ENCODE measurements around the gene C1orf210. TPM values are rescaled to one million over a fixed set of nuclear protein-coding genes. Genes with fewer than 3 reads are reported as not detected.

Gene C1orf210
- total RNA-seq, 4 donors from 2014 or later = 0.27 TPM; not detected in 3

DNA sequence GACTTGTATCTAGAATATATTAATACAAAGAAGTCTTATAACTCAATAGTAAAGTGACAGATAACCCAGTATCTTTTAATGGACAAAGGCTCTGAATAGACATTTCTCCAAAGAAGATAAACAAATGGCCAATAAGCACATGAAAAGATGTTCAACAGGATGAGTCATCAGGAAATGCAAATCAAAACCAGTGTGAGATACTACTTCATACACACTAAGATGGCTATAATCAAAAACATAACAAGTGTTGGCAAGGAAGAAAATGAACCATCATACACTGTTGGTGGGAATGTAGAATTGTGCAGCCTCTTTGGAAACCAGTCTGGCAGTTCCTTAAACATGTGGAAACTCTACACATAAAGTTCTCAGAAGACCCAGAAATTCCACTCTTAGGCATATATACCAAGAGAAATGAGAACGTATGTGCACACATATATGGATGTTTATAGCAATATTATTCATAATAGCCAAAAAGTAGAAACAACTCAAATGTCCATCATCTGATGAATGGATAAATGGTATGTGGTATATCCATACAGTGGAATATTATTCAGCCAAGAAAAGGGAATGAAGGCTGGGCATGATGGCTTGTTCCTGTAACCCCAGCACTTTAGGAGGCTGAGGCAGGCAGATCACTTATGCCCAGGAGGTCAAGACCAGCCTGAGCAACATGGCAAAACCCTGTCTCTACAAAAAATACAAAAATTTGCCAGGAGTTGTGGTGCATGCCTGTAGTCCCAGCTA is 42.3 kb upstream of the C1orf210 start:
- Histone ChIP-seq H3K4me3 (no peak overlapping the region), H3K4me1 (peaks cover 0 to 8% (median 3%) of the 10 kb centered on the region in 3 donors), H3K27me3 (no peaks in the 10 kb centered on the region), H3K36me3 (no peaks in the 10 kb centered on the region), H3K9me3 (peaks cover 0 to 28% (median 0%) of the 10 kb centered on the region in 3 donors), H3K27ac (no peak overlapping the region)
- WGBS, 2 donors (ENCODE audit: low coverage in 1 of 2) = 71 to 89% methylated on average over 1 of the region's 1 CpG
- no peak for TF ChIP-seq POLR2AphosphoS5 (IDR thresholded peaks at IDR 0.05)
- TF ChIP-seq, protein P1, sequence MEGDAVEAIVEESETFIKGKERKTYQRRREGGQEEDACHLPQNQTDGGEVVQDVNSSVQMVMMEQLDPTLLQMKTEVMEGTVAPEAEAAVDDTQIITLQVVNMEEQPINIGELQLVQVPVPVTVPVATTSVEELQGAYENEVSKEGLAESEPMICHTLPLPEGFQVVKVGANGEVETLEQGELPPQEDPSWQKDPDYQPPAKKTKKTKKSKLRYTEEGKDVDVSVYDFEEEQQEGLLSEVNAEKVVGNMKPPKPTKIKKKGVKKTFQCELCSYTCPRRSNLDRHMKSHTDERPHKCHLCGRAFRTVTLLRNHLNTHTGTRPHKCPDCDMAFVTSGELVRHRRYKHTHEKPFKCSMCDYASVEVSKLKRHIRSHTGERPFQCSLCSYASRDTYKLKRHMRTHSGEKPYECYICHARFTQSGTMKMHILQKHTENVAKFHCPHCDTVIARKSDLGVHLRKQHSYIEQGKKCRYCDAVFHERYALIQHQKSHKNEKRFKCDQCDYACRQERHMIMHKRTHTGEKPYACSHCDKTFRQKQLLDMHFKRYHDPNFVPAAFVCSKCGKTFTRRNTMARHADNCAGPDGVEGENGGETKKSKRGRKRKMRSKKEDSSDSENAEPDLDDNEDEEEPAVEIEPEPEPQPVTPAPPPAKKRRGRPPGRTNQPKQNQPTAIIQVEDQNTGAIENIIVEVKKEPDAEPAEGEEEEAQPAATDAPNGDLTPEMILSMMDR (IDR thresholded peaks at IDR 0.05) = no peak
- no peak for TF ChIP-seq EP300 (IDR thresholded peaks at IDR 0.05)
- TF ChIP-seq POLR2A (IDR thresholded peaks at IDR 0.05) = no peak
- no peak for ATAC-seq

DNA sequence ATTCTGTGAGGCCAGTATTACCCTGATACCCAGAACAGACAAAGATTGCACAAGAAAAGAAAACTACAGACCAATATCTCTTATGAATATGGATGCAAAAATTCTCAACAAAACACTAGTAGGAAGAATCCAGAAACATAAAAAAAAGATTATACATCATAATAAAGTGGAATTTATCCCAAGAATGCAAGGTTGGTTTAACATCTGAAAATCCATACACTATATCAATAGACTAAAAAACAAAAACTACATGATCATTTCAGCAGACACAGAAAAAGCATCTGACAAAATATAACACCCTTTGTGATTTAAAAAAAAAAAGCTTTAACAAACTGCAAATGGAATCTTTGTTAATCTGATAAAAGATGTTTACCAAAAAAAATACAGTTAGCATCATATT is 40.0 kb upstream of the C1orf210 start:
- Histone ChIP-seq H3K27me3 (no peaks in the 10 kb centered on the region), H3K36me3 (no peaks in the 10 kb centered on the region), H3K4me1 (peaks cover 0 to 8% (median 2%) of the 10 kb centered on the region in 3 donors), H3K4me3 (no peak overlapping the region), H3K9me3 (peaks cover 0 to 28% (median 0%) of the 10 kb centered on the region in 3 donors), H3K27ac (no peak overlapping the region)
- TF ChIP-seq POLR2AphosphoS5 (IDR thresholded peaks at IDR 0.05) = no peak
- no peak for TF ChIP-seq EP300 (IDR thresholded peaks at IDR 0.05)
- TF ChIP-seq, protein P1 (IDR thresholded peaks at IDR 0.05) = no peak
- TF ChIP-seq POLR2A (IDR thresholded peaks at IDR 0.05) = no peak
- ATAC-seq = no peak

DNA sequence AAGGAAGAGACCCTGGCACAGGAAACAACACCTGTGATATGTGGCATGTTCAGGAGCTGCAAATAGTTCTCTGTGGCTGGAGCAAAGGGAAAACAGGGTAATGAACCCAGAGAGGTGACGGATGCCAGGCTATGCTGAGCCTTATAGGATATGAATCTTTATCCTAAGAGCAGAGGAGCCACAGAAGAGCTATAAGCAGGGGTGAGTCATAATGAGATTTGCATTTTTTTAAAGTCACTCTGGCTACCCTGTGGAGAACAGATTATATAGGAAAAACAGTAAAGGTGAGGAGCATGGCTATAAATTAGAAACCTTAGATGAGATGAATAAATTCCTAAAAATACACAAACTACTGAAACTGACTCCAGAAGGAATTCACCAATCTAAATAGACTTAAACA is 39.4 kb upstream of the C1orf210 start:
- 80 to 83% methylated on average over 1 of the region's 1 CpG for WGBS, 2 donors (ENCODE audit: low coverage in 1 of 2)
- peaks cover 0 to 2% (median 0%) of the 10 kb centered on the region in 3 donors for H3K4me1 ChIP-seq
- H3K27me3 ChIP-seq = no peaks in the 10 kb centered on the region
- TF ChIP-seq POLR2A (IDR thresholded peaks at IDR 0.05) (no peak), EP300 (IDR thresholded peaks at IDR 0.05) (no peak), POLR2AphosphoS5 (IDR thresholded peaks at IDR 0.05) (no peak)
- TF ChIP-seq, protein P1 (IDR thresholded peaks at IDR 0.05) = no peak
- no peak overlapping the region for H3K4me3 ChIP-seq
- H3K27ac ChIP-seq = no peak overlapping the region
- no peaks in the 10 kb centered on the region for H3K36me3 ChIP-seq
- H3K9me3 ChIP-seq = peaks cover 0 to 28% (median 0%) of the 10 kb centered on the region in 3 donors
- ATAC-seq = no peak

GRCh38 chr1:43322506-43322905 is 37.1 kb upstream of the C1orf210 start:
- Histone ChIP-seq H3K4me1 (no peaks in the 10 kb centered on the region), H3K9me3 (peaks cover 0 to 21% (median 0%) of the 10 kb centered on the region in 3 donors), H3K27ac (no peak overlapping the region), H3K27me3 (no peaks in the 10 kb centered on the region), H3K36me3 (no peaks in the 10 kb centered on the region), H3K4me3 (no peak overlapping the region)
- 78% methylated on average over 3 of the region's 5 CpGs; no CpG with 5 or more reads in 1 of the 2 donors for WGBS, 2 donors (ENCODE audit: low coverage in 1 of 2)
- TF ChIP-seq EP300 (IDR thresholded peaks at IDR 0.05) (no peak), POLR2A (IDR thresholded peaks at IDR 0.05) (no peak), POLR2AphosphoS5 (IDR thresholded peaks at IDR 0.05) (no peak)
- TF ChIP-seq, protein P1 (IDR thresholded peaks at IDR 0.05) = no peak
- ATAC-seq = no peak

DNA sequence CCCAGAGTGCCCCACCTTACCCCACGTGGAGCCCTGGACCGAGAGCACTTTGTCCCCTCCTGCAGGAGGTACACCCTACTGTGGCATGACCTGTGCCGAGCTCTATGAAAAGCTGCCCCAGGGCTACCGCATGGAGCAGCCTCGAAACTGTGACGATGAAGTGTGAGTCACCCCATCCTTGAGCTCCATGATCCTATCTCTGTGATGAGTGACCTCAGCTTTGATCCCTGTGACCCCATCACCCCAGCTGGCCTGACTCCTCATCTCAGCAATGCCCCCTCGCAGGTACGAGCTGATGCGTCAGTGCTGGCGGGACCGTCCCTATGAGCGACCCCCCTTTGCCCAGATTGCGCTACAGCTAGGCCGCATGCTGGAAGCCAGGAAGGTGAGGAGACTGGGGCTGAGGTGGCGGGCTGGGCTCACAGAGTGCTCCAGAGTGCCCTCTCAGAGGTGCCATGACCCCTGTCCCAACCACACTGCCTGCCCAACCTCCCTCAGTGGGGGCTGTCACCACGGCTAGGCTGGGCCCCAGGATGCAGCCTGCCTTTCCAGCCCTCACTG is 36.0 kb upstream of the C1orf210 start:
- WGBS, 2 donors (ENCODE audit: low coverage in 1 of 2) = 90% methylated on average over 2 of the region's 16 CpGs; no CpG with 5 or more reads in 1 of the 2 donors
- Histone ChIP-seq H3K27me3 (no peaks in the 10 kb centered on the region), H3K36me3 (no peaks in the 10 kb centered on the region), H3K27ac (no peak overlapping the region), H3K4me3 (no peak overlapping the region), H3K9me3 (peaks cover 0 to 21% (median 0%) of the 10 kb centered on the region in 3 donors), H3K4me1 (no peaks in the 10 kb centered on the region)
- ATAC-seq = no peak
- TF ChIP-seq, protein P1 (IDR thresholded peaks at IDR 0.05) = no peak
- TF ChIP-seq EP300 (IDR thresholded peaks at IDR 0.05) (no peak), POLR2AphosphoS5 (IDR thresholded peaks at IDR 0.05) (no peak), POLR2A (IDR thresholded peaks at IDR 0.05) (no peak)

All from gastroesophageal sphincter (tissue), 4 donors.